ENCODE data around the gene FAM240B. TPM values are rescaled to one million over a fixed set of nuclear protein-coding genes. Genes with fewer than 3 reads are reported as not detected.

The FAM240B gene
- polyA plus RNA-seq, 3 donors, result not detected

DNA sequence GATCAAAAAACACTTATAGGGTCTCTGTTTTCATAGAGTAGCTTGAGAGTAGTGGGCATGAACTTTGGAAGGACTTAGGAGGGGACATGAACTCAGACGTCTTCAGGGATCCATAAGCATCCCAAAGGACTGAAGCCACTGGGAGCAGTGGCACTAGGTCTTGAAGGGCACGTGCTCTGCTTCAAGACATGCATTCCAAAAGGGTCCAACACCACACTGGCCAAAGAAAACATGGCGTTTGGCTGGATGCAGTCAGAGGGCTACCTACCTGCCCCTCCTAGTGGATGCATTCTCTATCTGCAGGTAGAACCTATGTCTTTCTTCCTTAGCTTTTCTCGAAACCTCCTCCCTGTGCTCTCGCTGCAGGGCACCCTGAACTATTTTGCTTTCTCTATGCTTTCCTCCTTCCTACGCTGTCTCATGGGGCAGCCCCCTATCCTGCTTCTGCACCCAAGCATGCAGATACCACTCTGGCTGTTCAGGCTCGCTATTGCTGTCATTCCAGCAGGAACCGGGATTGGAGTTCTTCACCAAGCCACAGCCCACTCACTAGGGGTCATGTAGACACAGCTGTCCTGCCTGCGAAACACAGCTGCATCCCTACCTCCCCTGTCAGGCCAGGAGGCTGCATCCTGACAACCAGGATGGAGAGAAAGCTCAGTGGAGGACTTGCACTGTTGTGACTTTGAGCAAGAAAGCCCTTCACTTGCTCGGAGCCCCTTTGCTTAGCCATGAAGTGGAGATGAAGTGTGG, 11.9 kb downstream of the FAM240B start:
- Histone ChIP-seq H3K27ac (ENCODE audit: low read depth in 1 of 2, low read length in 2 of 2) (no peak overlapping the region), H3K4me3 (replicated peaks in 1 of 3; ENCODE audit: low read depth in 2 of 3, low read length in 3 of 3) (no peak overlapping the region), H3K27me3 (ENCODE audit: control insufficient read depth in 2 of 2, insufficient read depth in 2 of 2, low read length in 2 of 2) (no peaks in the 10 kb centered on the region), H3K9ac (ENCODE audit: insufficient read depth, low read length, poor library complexity, severe bottlenecking) (no peak overlapping the region), H3K79me2 (ENCODE audit: insufficient read depth, low read length) (no peaks in the 10 kb centered on the region), H3K36me3 (replicated peaks in 1 of 2; ENCODE audit: control insufficient read depth in 1 of 2, insufficient read depth in 2 of 2, low read length in 2 of 2) (no peaks in the 10 kb centered on the region), H3K9me3 (replicated peaks in 1 of 2; ENCODE audit: control insufficient read depth in 1 of 2, insufficient read depth in 1 of 2, low read length in 2 of 2) (no peaks in the 10 kb centered on the region), H2AFZ (ENCODE audit: insufficient read depth, low read depth, low read length, poor library complexity, severe bottlenecking) (no peak overlapping the region), H3K4me1 (ENCODE audit: control insufficient read depth in 1 of 2, insufficient read depth in 2 of 2, low read length in 2 of 2) (no peaks in the 10 kb centered on the region), H3K4me2 (replicated peaks; ENCODE audit: extremely low read depth, low read length, poor library complexity, severe bottlenecking) (no peak overlapping the region), H4K20me1 (ENCODE audit: insufficient read depth, low read length) (no peaks in the 10 kb centered on the region)
- no peaks in the 10 kb centered on the region for H3K36me3 Mint-ChIP-seq
- H3K4me3 Mint-ChIP-seq, result no peak overlapping the region
- TF ChIP-seq, protein P1, sequence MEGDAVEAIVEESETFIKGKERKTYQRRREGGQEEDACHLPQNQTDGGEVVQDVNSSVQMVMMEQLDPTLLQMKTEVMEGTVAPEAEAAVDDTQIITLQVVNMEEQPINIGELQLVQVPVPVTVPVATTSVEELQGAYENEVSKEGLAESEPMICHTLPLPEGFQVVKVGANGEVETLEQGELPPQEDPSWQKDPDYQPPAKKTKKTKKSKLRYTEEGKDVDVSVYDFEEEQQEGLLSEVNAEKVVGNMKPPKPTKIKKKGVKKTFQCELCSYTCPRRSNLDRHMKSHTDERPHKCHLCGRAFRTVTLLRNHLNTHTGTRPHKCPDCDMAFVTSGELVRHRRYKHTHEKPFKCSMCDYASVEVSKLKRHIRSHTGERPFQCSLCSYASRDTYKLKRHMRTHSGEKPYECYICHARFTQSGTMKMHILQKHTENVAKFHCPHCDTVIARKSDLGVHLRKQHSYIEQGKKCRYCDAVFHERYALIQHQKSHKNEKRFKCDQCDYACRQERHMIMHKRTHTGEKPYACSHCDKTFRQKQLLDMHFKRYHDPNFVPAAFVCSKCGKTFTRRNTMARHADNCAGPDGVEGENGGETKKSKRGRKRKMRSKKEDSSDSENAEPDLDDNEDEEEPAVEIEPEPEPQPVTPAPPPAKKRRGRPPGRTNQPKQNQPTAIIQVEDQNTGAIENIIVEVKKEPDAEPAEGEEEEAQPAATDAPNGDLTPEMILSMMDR (IDR thresholded peaks at IDR 0.05), result no peak
- WGBS (ENCODE audit: insufficient coverage), result 66% methylated on average over 7 of the region's 10 CpGs
- H3K9me3 Mint-ChIP-seq, result peaks cover 0 to 3% (median 0%) of the 10 kb centered on the region in 7 donors
- H3K27me3 Mint-ChIP-seq (ENCODE audit: low read depth in 3 of 3), result peaks cover 4 to 21% (median 6%) of the 10 kb centered on the region in 3 donors
- no peak overlapping the region for H3K27ac Mint-ChIP-seq
- H3K4me1 Mint-ChIP-seq, result no peaks in the 10 kb centered on the region
- intact Hi-C loops (cut with micrococcal nuclease), result no loop called here
- DNase-seq, result no peak

DNA sequence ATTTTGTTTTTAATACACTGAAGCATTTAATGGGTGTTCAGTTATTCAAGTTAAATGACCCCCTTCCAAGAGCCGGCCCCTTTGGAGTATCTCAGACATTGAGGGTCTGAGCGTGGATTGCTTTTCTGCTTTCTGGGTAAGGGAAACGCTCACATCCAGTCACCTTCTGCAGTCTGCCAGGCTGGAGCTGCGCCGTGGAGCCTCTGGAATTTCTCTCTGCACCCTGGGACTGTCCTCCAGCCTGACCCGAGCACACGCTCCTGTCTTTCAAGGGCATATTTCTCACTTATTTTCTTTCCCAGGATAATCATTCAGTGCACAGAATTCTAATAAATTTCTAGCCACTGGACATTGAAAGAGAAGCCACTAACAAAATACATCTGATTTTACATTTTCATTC, 13.4 kb downstream of the FAM240B start:
- Mint-ChIP-seq H3K27ac (no peak overlapping the region), H3K9me3 (peaks cover 0 to 3% (median 0%) of the 10 kb centered on the region in 7 donors), H3K4me3 (no peak overlapping the region), H3K27me3 (ENCODE audit: low read depth in 3 of 3) (peaks cover 6 to 19% (median 6%) of the 10 kb centered on the region in 3 donors), H3K4me1 (no peaks in the 10 kb centered on the region), H3K36me3 (no peaks in the 10 kb centered on the region)
- H3K79me2 ChIP-seq (ENCODE audit: insufficient read depth, low read length), result no peaks in the 10 kb centered on the region
- H3K9me3 ChIP-seq (replicated peaks in 1 of 2; ENCODE audit: control insufficient read depth in 1 of 2, insufficient read depth in 1 of 2, low read length in 2 of 2), result no peaks in the 10 kb centered on the region
- intact Hi-C loops (cut with micrococcal nuclease), result no loop called here
- no peak overlapping the region for H2AFZ ChIP-seq (ENCODE audit: insufficient read depth, low read depth, low read length, poor library complexity, severe bottlenecking)
- H3K27me3 ChIP-seq (ENCODE audit: control insufficient read depth in 2 of 2, insufficient read depth in 2 of 2, low read length in 2 of 2), result no peaks in the 10 kb centered on the region
- H4K20me1 ChIP-seq (ENCODE audit: insufficient read depth, low read length), result no peaks in the 10 kb centered on the region
- WGBS (ENCODE audit: insufficient coverage), result 81% methylated on average over 7 of the region's 7 CpGs
- no peaks in the 10 kb centered on the region for H3K36me3 ChIP-seq (replicated peaks in 1 of 2; ENCODE audit: control insufficient read depth in 1 of 2, insufficient read depth in 2 of 2, low read length in 2 of 2)
- no peaks in the 10 kb centered on the region for H3K4me1 ChIP-seq (ENCODE audit: control insufficient read depth in 1 of 2, insufficient read depth in 2 of 2, low read length in 2 of 2)
- H3K27ac ChIP-seq (ENCODE audit: low read depth in 1 of 2, low read length in 2 of 2), result no peak overlapping the region
- no peak overlapping the region for H3K4me2 ChIP-seq (replicated peaks; ENCODE audit: extremely low read depth, low read length, poor library complexity, severe bottlenecking)
- no peak overlapping the region for H3K4me3 ChIP-seq (replicated peaks in 1 of 3; ENCODE audit: low read depth in 2 of 3, low read length in 3 of 3)
- TF ChIP-seq, protein P1 (IDR thresholded peaks at IDR 0.05), result no peak
- no peak overlapping the region for H3K9ac ChIP-seq (ENCODE audit: insufficient read depth, low read length, poor library complexity, severe bottlenecking)
- no peak for DNase-seq
